Renal pelvis (tissue), 4 donors: ENCODE results near the gene RAB3IL1. TPM values are rescaled to one million over a fixed set of nuclear protein-coding genes. Genes with fewer than 3 reads are reported as not detected.

ENCODE experiments used
- DNase-seq: peaks from one replicate; pipeline ENCODE4 v3.0.0-alpha.2; 2013
- polyA plus RNA-seq, 3 donors: library from polyadenylated mRNA; unstranded; fragments of 120-200 nt; gene quantifications; one replicate each; pipeline ENCODE4 v1.2.1, GENCODE V29; 2013; ENCODE audit not compliant: insufficient read length in 3 of 3

Gene RAB3IL1
- polyA plus RNA-seq, 3 donors: 24.2 to 31.3 (median 27.1) TPM

DNA sequence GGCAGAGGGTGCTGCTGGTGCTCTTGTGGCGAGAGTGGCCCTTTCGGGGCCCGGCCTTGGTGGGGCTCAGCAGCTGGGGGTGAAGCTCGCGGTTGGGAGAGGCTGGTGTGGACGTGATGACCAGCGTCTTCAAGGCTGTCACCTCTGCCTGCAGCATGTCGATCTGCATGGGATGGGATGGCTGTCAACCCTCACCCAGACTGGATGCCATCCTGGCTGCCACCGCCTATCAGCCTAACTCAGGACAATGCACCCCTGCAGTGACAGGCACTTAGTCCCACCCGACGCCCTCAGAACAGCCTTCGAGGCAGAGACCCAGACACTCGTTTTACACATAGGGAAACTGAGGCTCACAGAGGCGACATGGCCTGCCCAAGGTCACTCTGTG is 10.8 kb downstream of the RAB3IL1 start:
- DNase-seq: no peak

DNA sequence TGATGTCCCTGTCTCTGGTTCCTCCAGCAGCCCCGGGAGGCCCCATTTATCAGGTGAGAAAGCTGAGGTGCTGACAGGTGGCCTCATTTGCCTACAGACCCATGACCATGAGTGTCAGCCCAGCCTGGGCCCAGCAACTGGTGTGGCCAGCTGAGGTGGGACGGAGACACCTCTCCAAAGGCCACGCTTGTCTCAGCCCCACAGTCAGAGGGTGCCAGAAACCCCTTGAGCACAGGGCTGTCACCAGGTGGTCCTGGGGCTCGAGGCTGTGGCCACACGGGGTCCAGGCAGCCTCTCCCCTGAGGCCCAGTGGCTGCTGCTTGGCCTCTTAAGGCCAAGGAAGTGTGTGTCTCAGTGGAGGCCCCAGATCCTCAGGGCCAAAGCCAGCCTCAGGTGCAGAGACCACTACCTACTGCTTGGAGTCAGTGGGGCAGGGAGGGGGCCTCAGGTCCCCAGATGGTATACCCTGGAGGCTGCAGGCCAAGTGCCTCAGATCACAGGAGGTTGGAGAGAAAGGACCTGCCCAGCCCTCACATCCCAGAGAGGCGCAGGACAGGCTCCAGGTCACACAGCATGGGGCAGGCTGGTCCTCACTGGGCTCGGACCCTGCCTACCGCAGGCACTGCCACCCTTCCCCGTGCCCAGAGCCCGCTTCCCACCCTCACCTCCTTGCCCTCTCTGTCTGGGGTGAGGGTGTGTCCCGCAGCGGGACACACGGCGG is 11.4 kb downstream of the RAB3IL1 start:
- no peak for DNase-seq

GRCh38 chr11:61905067-61905696 is 12.2 kb downstream of the RAB3IL1 start:
- DNase-seq: no peak

DNA sequence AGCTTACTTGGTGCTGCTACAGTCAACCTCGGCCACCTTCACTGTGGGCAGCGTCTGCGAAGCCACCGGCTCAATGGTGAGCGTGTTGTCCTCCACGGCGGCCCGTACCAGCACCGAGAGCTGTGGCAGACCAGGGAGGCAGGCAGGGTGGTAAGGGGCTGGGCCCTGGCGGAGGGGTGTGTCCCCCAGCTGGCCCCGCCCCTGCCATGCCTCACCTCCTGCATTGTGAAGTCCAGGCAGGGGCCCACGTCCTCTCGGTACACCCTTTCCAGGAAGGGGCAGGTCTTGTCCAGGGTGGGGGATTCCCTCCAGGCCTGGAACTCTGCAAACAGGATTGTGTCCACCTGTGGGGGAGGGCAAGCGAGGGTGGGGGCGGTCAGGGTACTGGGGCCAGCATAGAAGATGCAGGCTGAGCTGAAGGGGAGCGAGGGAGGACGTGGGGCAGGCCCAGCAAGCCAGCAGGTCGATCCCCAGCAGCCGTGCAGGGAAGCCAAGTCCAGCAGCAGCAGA is 12.8 kb downstream of the RAB3IL1 start:
- DNase-seq: no peak

DNA sequence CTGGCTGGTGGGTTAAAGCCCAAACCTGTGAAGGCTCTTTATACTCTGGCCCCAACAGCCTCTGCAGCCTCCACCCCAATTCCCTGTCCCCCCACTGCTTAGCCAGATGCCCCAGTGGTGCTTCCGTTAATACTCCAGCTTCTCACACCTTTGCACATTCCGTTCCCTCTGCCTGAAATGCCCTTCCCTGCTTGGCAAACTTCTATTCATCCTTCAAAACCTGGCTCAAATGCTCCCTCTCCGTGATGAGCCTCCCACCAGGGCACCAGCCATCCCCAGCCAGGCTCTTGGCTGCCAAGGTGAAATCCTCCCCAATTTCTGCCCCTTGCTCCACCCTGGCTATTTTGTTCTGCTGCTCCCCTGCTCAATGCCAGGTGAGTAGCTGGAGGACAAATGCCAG is 13.5 kb downstream of the RAB3IL1 start:
- no peak for DNase-seq

GRCh38 chr11:61902313-61902712 is 15.1 kb downstream of the RAB3IL1 start:
- no peak for DNase-seq

DNA sequence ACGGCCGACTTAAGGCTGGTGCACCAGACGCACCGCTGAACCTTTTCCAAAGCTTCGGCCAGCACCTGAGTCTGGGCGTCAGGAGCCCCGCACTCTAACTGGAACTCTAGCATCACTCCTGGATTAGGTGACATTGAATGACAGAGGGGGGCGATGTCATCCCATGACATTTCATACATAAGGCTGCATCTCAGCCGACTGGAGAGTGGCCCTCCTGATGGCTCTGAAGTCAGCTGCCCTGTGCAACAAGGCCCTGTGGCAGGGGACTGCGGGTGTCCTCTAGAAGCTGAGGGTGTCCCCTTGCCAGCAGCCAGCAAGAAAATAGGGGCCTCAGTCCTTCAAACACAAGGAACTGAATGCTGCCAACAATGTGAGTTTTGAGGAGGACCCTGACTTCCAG is 16.0 kb downstream of the RAB3IL1 start:
- no peak for DNase-seq

GRCh38 chr11:61900251-61900650 is 17.1 kb downstream of the RAB3IL1 start:
- no peak for DNase-seq

DNA sequence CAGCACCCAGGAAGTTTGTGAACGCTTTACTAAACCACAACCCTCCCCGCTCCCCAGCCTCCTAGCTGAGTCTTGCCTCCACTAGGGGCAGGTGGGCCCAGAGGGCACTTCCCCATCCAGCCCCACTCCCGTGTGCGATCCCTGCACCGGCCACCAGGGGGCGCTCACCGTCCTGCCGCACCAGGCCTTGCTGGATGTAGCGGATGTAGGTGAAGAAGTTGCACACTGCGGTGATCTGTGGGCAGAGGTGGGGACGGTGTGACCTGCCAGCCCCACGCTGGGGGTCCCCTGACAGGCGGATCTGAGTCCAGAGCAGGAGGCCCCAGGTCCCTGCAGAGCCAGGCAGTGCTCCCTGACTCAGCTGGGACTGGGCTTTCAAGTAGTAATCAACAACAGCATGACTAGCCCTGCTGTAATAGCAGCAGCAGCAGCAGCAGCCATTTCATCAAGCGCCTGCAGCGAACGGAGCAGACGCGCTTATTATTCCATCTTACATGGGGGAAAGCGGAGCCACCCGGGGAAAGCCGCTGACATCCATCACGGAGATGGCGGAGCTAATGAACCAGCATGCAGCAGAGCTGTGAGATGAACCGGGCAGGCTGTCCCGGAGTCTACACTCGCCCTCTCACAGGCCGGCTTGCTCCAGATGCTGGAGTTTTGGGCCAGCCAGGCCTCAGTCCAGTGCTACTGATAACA is 18.1 kb downstream of the RAB3IL1 start:
- no peak for DNase-seq

- no peak for DNase-seq
These were observed 19.2 kb downstream of the RAB3IL1 start for GRCh38 chr11:61898247-61898582.

GRCh38 chr11:61897387-61898246 is 19.7 kb downstream of the RAB3IL1 start:
- DNase-seq: no peak

DNA sequence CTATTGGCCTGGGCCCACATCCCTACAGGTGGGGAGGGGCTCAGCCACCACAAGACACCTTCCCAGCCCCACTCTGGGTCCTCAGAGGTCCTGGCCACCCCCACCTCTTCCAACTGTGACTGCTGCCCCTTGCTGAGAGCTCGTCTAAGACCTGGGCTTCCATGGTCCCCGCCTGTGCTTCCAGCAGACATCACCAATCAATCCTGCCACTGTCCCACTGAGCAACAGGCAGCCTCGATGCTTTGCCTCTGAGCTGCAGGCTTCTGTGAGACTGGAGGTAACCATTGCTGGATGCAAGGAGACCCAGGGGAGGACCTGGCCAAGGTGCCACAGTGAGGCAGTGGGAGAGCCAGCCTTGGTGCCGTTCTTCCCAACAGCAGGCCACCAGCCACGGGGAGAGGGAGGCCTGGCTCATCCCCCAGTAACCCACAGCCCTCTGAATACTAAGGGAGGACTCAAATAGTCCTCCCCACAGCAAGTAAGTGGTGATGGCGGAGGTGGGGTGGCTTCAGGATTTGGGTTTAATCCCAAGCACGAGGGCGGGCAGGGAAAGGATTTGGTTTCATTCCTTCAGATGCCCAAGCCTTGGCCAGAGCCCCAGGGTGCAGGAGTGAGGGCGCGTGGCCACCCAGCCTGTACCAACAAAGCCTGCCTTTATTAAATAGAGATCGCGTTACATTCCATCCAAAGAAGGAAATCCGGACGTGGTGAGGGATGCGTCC is 20.5 kb downstream of the RAB3IL1 start:
- DNase-seq: no peak

- no peak for DNase-seq
These were observed 21.7 kb downstream of the RAB3IL1 start for GRCh38 chr11:61895718-61896059.

GRCh38 chr11:61895046-61895717 is 22.2 kb downstream of the RAB3IL1 start:
- DNase-seq: no peak

DNA sequence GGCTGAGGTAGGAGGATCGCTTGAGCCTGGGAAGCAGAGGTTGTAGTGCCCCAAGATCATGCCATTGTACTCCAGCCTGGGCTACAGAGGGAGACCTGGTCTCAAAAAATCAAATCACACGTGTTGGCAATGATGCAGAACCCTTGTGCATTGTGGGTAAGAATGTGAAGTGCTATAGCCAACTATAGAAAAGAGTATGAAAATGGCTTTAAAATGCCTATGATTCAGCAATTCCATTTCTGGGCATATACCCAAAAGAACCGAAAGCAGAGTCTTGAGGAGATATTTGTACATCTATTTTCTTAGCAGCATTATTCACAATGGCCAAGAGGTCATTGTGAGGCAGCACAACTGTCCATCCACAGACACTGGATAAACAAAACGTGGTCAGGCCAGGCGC is 23.4 kb downstream of the RAB3IL1 start:
- no peak for DNase-seq

DNA sequence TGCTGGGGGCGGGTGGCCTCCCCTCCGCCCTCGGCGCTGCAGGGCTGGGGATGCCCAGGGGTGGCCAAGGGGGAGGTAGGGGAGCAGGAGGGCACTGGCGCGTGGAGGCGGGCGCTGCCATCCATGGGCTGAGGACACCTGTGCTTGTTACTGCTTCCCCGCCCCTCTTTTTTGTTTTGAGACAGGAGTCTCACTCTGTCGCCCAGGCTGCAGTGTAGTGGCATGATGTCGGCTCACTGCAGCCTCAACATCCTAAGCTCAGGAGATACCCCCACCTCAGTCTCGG is 25.3 kb downstream of the RAB3IL1 start:
- no peak for DNase-seq

DNA sequence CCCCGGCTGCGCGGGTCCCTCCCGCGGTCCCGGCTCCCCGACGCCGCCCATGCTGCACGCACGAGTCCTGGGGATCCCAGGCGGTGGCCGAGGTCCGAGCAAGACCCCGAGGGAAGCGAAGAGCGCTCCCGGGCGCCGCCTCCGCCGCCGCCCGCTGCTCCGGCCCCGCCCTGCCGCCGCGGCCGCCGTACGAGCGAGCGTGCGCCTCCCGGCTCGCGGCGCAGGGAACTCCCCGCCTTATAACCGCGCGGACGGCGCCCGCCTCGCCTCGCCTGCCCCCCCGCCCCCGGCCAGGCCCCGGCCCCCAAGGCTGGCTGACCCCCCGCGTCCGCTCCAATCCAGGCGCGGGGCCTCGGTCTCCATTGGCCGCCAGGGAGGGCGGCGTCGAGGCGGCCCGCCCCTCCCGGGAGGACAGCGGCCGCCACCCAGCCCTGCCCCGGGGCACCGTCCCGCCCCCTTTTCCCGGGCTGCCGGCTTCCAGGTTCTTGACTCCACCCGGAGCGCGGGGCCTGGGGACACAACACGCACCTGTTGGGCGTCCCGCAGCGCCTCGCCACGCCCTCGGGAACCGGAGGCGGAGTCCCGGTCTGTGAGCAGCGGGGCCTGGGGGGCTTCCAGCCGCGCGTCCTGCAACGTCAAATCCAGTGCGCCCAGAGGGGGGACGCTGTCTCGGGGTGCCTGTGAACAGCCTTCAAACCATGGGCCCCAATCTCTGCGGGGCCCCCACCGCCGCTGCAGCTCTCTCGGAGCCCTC is 25.9 kb downstream of the RAB3IL1 start, which contains the start of gene FADS3:
Gene FADS3, minus strand, starts transcription at position 215 of the 754 bp plus-strand sequence. Its CDS starts 164 bp downstream, at position 51.
- peak; percentile 74 for DNase-seq

- DNase-seq: no peak
These were observed 26.6 kb downstream of the RAB3IL1 start for GRCh38 chr11:61890529-61891330.

GRCh38 chr11:61889831-61890230 is 27.5 kb downstream of the RAB3IL1 start:
- no peak for DNase-seq
